ENCODE results near the gene SRPK2. TPM values are rescaled to one million over a fixed set of nuclear protein-coding genes. Genes with fewer than 3 reads are reported as not detected.

Gene SRPK2
- total RNA-seq, 3 donors from 2014 or later = 44.6 to 68.2 (median 60.6) TPM

DNA sequence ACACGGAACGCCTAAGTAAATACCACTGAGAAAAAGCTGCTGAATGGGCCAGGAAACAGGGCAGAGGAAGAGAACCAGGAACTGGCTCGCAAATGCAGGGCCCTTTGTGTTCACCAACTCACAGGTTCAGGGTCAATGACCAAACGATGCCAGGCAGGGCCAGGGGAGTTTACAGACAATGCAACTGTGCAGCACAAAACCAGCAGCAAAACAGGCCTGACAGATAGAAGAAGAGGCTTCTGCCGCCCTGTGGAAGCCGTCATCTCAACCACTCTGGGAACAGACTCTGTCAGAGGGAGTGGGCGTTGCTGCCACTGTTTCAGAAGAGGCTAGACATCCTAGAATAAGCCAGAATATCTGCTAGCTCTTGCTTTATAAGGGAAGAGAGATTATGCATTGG is 256.8 kb downstream of the SRPK2 start:
- no peaks in the 10 kb centered on the region for H3K9me3 ChIP-seq
- H3K4me1 ChIP-seq = no peaks in the 10 kb centered on the region
- no peak overlapping the region for H3K4me3 ChIP-seq

DNA sequence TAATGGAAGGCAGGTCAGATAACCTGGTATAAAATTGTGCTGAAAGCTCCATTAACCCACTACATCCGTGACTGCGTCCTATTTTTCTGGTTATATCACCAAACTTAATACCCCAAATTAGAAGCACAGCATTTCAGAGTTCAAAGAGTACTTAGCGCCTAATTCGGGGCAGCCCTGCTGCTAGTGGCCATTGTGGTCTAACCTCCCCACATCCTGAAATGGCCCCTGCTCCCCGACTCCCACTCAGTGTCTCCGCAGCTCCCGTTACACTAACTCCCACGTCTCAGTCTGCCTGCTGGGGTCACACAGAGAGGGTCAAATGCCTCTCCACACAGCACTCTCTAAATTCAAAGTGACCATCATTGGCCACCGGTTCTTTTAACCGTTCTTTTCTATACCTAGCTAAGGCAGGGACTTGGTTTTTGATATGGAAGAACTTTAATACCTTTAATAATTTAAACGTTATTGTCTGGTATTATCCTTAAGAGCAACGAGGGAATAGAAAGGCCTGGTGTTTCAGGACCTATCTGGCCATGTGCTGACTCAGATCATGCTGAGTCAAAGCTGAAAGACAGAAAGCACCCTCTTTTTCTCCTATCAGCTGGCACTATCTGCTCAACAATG is 257.6 kb downstream of the SRPK2 start:
- H3K4me3 ChIP-seq = no peak overlapping the region
- no peak overlapping the region for H3K27ac ChIP-seq
- H3K9me3 ChIP-seq = no peaks in the 10 kb centered on the region
- H3K4me1 ChIP-seq = no peaks in the 10 kb centered on the region
- intact Hi-C loops (cut with DNase I; ENCODE audit: low total_unique reads) = no loop called here
- TF ChIP-seq, protein P1, sequence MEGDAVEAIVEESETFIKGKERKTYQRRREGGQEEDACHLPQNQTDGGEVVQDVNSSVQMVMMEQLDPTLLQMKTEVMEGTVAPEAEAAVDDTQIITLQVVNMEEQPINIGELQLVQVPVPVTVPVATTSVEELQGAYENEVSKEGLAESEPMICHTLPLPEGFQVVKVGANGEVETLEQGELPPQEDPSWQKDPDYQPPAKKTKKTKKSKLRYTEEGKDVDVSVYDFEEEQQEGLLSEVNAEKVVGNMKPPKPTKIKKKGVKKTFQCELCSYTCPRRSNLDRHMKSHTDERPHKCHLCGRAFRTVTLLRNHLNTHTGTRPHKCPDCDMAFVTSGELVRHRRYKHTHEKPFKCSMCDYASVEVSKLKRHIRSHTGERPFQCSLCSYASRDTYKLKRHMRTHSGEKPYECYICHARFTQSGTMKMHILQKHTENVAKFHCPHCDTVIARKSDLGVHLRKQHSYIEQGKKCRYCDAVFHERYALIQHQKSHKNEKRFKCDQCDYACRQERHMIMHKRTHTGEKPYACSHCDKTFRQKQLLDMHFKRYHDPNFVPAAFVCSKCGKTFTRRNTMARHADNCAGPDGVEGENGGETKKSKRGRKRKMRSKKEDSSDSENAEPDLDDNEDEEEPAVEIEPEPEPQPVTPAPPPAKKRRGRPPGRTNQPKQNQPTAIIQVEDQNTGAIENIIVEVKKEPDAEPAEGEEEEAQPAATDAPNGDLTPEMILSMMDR (IDR thresholded peaks at IDR 0.05) = no peak
- TF ChIP-seq POLR2AphosphoS5 (IDR thresholded peaks at IDR 0.05) = no peak
- TF ChIP-seq POLR2A (IDR thresholded peaks at IDR 0.05) = no peak
- no peak for DNase-seq (ENCODE audit: low spot score in 2 of 2)
- H3K27me3 ChIP-seq = no peaks in the 10 kb centered on the region
- H3K36me3 ChIP-seq = no peaks in the 10 kb centered on the region

More for the DNA sequence above, 256.8 kb downstream of the SRPK2 start:
- TF ChIP-seq POLR2A (IDR thresholded peaks at IDR 0.05) (no peak), POLR2AphosphoS5 (IDR thresholded peaks at IDR 0.05) (no peak)
- Histone ChIP-seq H3K27me3 (no peaks in the 10 kb centered on the region), H3K27ac (no peak overlapping the region), H3K36me3 (no peaks in the 10 kb centered on the region)
- intact Hi-C loops (cut with DNase I; ENCODE audit: low total_unique reads) = no loop called here
- DNase-seq (ENCODE audit: low spot score in 2 of 2) = no peak

DNA sequence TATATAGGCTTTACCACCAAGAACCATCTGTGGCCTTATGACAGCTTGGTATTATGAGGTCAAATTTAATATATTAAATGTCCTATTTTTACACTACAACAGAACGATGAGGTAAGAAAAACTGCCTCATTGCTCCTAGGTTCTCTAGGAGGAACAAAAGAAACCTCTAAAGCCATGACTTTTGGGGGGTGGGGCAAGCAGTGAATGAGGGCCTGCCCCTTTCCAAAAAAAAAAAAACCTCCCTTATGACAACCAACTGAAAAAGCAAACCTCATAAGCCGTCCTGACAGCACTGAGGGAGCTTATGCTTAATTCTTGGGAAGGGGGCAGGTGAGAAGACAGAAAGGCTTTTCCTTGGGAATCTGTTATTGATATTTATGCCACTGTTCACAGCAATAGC is 258.1 kb downstream of the SRPK2 start:
- no peaks in the 10 kb centered on the region for H3K9me3 ChIP-seq
- H3K4me1 ChIP-seq = no peaks in the 10 kb centered on the region
- no peak for DNase-seq (ENCODE audit: low spot score in 2 of 2)
- no peak for TF ChIP-seq POLR2A (IDR thresholded peaks at IDR 0.05)
- TF ChIP-seq, protein P1 (IDR thresholded peaks at IDR 0.05) = no peak
- no peak for TF ChIP-seq POLR2AphosphoS5 (IDR thresholded peaks at IDR 0.05)
- no peaks in the 10 kb centered on the region for H3K27me3 ChIP-seq
- no peaks in the 10 kb centered on the region for H3K36me3 ChIP-seq
- H3K27ac ChIP-seq = no peak overlapping the region
- intact Hi-C loops (cut with DNase I; ENCODE audit: low total_unique reads) = no loop called here
- no peak overlapping the region for H3K4me3 ChIP-seq

DNA sequence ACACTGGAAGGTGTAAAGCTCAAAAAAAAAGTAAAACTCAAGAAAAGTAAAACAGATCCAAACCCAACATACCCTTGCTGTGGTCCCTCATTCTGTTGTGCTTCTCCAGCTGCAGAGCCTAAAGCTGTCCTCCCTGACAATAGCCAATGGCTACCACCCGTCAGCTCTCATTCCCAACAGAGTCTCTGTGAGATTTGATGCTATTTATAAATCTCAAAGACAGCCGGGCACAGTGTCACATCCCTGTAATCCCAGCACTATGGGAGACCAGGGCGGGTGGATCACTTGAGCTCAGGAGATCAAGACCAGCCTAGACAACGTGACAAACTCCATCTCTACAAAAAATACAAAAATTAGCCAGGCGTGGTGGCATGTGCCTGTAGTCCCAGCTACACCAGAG is 258.7 kb downstream of the SRPK2 start:
- intact Hi-C loops (cut with DNase I; ENCODE audit: low total_unique reads) = no loop called here
- no peaks in the 10 kb centered on the region for H3K9me3 ChIP-seq
- H3K4me1 ChIP-seq = no peaks in the 10 kb centered on the region
- H3K4me3 ChIP-seq = no peak overlapping the region
- no peaks in the 10 kb centered on the region for H3K36me3 ChIP-seq
- no peak for DNase-seq (ENCODE audit: low spot score in 2 of 2)
- no peak overlapping the region for H3K27ac ChIP-seq
- no peaks in the 10 kb centered on the region for H3K27me3 ChIP-seq
- TF ChIP-seq, protein P1 (IDR thresholded peaks at IDR 0.05) = no peak
- no peak for TF ChIP-seq POLR2AphosphoS5 (IDR thresholded peaks at IDR 0.05)
- TF ChIP-seq POLR2A (IDR thresholded peaks at IDR 0.05) = no peak

DNA sequence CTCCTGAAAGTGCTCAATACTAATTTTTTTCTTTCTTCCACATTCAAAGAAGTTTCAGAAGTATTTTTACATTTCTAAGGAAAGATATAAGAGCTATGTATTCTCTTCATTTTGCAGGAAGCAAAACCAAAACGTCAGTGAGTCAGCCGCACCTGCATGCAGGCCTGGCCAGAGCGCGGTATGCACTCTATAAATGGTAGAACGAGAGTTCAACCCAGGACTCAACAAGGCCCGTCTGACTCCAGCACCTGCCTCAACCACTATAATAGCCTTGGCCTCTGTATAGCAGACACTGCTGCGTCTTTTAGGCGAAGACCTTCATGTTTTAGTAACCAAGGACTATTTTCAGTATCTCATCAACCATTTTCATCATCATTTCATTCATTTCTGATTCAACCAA is 261.5 kb downstream of the SRPK2 start:
- Histone ChIP-seq H3K36me3 (no peaks in the 10 kb centered on the region), H3K27me3 (no peaks in the 10 kb centered on the region), H3K27ac (no peak overlapping the region), H3K9me3 (no peaks in the 10 kb centered on the region), H3K4me1 (no peaks in the 10 kb centered on the region), H3K4me3 (no peak overlapping the region)
- intact Hi-C loops (cut with DNase I; ENCODE audit: low total_unique reads) = no loop called here
- TF ChIP-seq, protein P1 (IDR thresholded peaks at IDR 0.05) = no peak
- TF ChIP-seq POLR2AphosphoS5 (IDR thresholded peaks at IDR 0.05) = no peak
- no peak for TF ChIP-seq POLR2A (IDR thresholded peaks at IDR 0.05)
- DNase-seq (ENCODE audit: low spot score in 2 of 2) = no peak

Data from breast epithelium (tissue), 4 donors.